HCT116 (cell line): Measurements from ENCODE around the gene PELO. TPM values are rescaled to one million over a fixed set of nuclear protein-coding genes. Genes with fewer than 3 reads are reported as not detected.

Source experiments
- ATAC-seq: fragments of 200-7000 bp; cut with Tn5 transposase; 2 replicates; pipeline ENCODE4 v1.9.1; 2020; ENCODE audit warnings: mild to moderate bottlenecking, moderate library complexity
- BruUV-seq: library from RNA; stranded (reverse); fragments of 400-500 nt; replicated peaks from 2 replicates; lab custom pipeline; 2021; lab: Mats Ljungman, UMichigan
- CTCF ChIA-PET: fragments of 300-600 bp; sonication (Branson Sonifier 250); formaldehyde crosslinking; loops from one replicate; lab custom pipeline; 2021; ENCODE audit warnings: antibody characterized with exemption; lab: Charles Lee
- POLR2A ChIA-PET: fragments of 300-600, 350-600 bp; sonication (Branson Sonifier 250); formaldehyde crosslinking; loops from one replicate; lab custom pipeline; 2021; ENCODE audit warnings: antibody characterized with exemption; lab: Charles Lee
- RAD21 ChIA-PET, 2 experiments: fragments of 300-600 bp; sonication (Branson Sonifier 250); formaldehyde crosslinking; loops; one replicate each; lab custom pipeline; 2023; ENCODE audit warnings: low total read pairs in 2 of 2; ENCODE audit not compliant: uncharacterized antibody in 2 of 2, unreplicated experiment in 2 of 2, low non-redundant PET in 1 of 2; lab: Charles Lee
- DNase-seq: peaks from one replicate; pipeline ENCODE4 v3.0.0-alpha.2; 2010; ENCODE audit warnings: low read depth, low spot score
- H2AFZ ChIP-seq: fragments of 200-600 bp; shearing (Covaris generic), sonication (generic); 2 replicates; pipeline ENCODE4 v1.6.1; 2017; ENCODE audit warnings: low read depth, mixed run types, mixed read lengths, antibody characterized with exemption, low read length; ENCODE audit not compliant: poor library complexity, severe bottlenecking
- H3K27ac ChIP-seq: 2 replicates; pipeline ENCODE4 v1.5.1; 2012; ENCODE audit warnings: low read depth, low read length
- H3K27me3 ChIP-seq: fragments of 200-600 bp; sonication (generic); 2 replicates; pipeline ENCODE4 v1.6.1; 2016; ENCODE audit warnings: mixed run types, low read length, mixed read lengths; ENCODE audit not compliant: insufficient read depth
- H3K36me3 ChIP-seq, 2 experiments: fragments of 200-500 bp in 1 of 2; fragments of 200-600 bp in 1 of 2; sonication (Bioruptor generic) in 1 of 2; sonication (generic) in 1 of 2; 2 replicates each; pipeline versions ENCODE4 v1.5.1 to v1.6.1; 2014 to 2016; ENCODE audit warnings: low read length in 2 of 2, inconsistent platforms in 1 of 2, mixed read lengths in 1 of 2, mixed run types in 1 of 2; ENCODE audit not compliant: insufficient read depth in 2 of 2, control insufficient read depth in 1 of 2
- H3K4me1 ChIP-seq, 2 experiments: fragments of 200-600 bp in 1 of 2; sonication (generic) in 1 of 2; 2 replicates each; pipeline versions ENCODE4 v1.5.1 to v1.6.1; 2012 to 2017; ENCODE audit warnings: low read length in 2 of 2, inconsistent platforms in 1 of 2, mild to moderate bottlenecking in 1 of 2, mixed read lengths in 1 of 2, mixed run types in 1 of 2, moderate library complexity in 1 of 2; ENCODE audit not compliant: insufficient read depth in 2 of 2, control insufficient read depth in 1 of 2
- H3K4me2 ChIP-seq: fragments of 200-600 bp; sonication (generic); 2 replicates; pipeline ENCODE4 v1.6.1; 2017; ENCODE audit warnings: mixed run types, low read length, mixed read lengths
- H3K4me3 ChIP-seq, 2 experiments: fragments of 200-600 bp in 1 of 2; sonication (generic) in 1 of 2; replicated peaks in 1 of 2; 2 replicates each; pipeline ENCODE4 v1.5.1; 2011 to 2016; ENCODE audit warnings: low read length in 2 of 2, control low read depth in 1 of 2, low read depth in 1 of 2, mild to moderate bottlenecking in 1 of 2, mixed read lengths in 1 of 2, mixed run types in 1 of 2
- H3K79me2 ChIP-seq: fragments of 200-600 bp; sonication (generic); 2 replicates; pipeline ENCODE4 v1.6.1; 2017; ENCODE audit warnings: mild to moderate bottlenecking, mixed run types, low read length, moderate library complexity, mixed read lengths; ENCODE audit not compliant: insufficient read depth
- H3K9ac ChIP-seq: fragments of 200-600 bp; sonication (generic); 2 replicates; pipeline ENCODE4 v1.6.1; 2016; ENCODE audit warnings: low read length, mixed read lengths
- H3K9me2 ChIP-seq: fragments of 200-600 bp; sonication (generic), shearing (Covaris generic); 2 replicates; pipeline ENCODE4 v1.6.1; 2017; ENCODE audit warnings: mixed run types, mild to moderate bottlenecking, moderate library complexity; ENCODE audit not compliant: insufficient read depth
- H3K9me3 ChIP-seq, 2 experiments: fragments of 200-500 bp in 1 of 2; fragments of 200-600 bp in 1 of 2; sonication (Bioruptor generic) in 1 of 2; sonication (generic) in 1 of 2; 2 replicates each; pipeline ENCODE4 v1.6.1; 2014 to 2017; ENCODE audit warnings: low read length in 2 of 2, mixed read lengths in 2 of 2, inconsistent platforms in 1 of 2, low read depth in 1 of 2, mild to moderate bottlenecking in 1 of 2, mixed run types in 1 of 2, moderate library complexity in 1 of 2; ENCODE audit not compliant: control insufficient read depth in 1 of 2, insufficient read depth in 1 of 2
- H4K20me1 ChIP-seq: fragments of 200-600 bp; sonication (generic), shearing (Covaris generic); 2 replicates; pipeline ENCODE4 v1.6.1; 2017; ENCODE audit warnings: mixed run types, mild to moderate bottlenecking, moderate library complexity; ENCODE audit not compliant: insufficient read depth
- ATF3 ChIP-seq: IDR thresholded peaks from 2 replicates; pipeline ENCODE4 v1.6.1; 2012
- EZH2 ChIP-seq: fragments of 200-600 bp; sonication (generic); IDR thresholded peaks from 2 replicates; pipeline ENCODE4 v1.6.1; 2017; ENCODE audit warnings: antibody characterized with exemption, mixed run types
- JUND ChIP-seq: IDR thresholded peaks from 2 replicates; pipeline ENCODE4 v1.6.1; 2012
- MAX ChIP-seq: IDR thresholded peaks from 2 replicates; pipeline ENCODE4 v1.6.1; 2012
- POLR2A ChIP-seq: IDR thresholded peaks from 2 replicates; pipeline ENCODE4 v1.7.0; 2011; ENCODE audit warnings: borderline replicate concordance; ENCODE audit not compliant: insufficient read depth, insufficient read length; ENCODE audit errors: extremely low read depth
- POLR2AphosphoS5 ChIP-seq: IDR thresholded peaks from 2 replicates; pipeline ENCODE4 v1.6.1; 2011; ENCODE audit warnings: mild to moderate bottlenecking, low read depth, low read length, moderate library complexity
- SIN3A ChIP-seq: IDR thresholded peaks from 2 replicates; pipeline ENCODE4 v1.6.1; 2012; ENCODE audit warnings: low read depth
- SP1 ChIP-seq: IDR thresholded peaks from 2 replicates; pipeline ENCODE4 v1.6.1; 2012; ENCODE audit warnings: low read depth
- SRF ChIP-seq: IDR thresholded peaks from 2 replicates; pipeline ENCODE4 v1.6.1; 2012; ENCODE audit warnings: low read depth
- ZBTB33 ChIP-seq: IDR thresholded peaks from 2 replicates; pipeline ENCODE4 v1.6.1; 2011; ENCODE audit warnings: mild to moderate bottlenecking, low read length, moderate library complexity; ENCODE audit not compliant: insufficient replicate concordance; ENCODE audit errors: extremely low read depth
- ZNF274 ChIP-seq: fragments of 200-500 bp; sonication (Bioruptor generic); IDR thresholded peaks from 2 replicates; pipeline ENCODE4 v1.6.1; 2014; ENCODE audit warnings: mild to moderate bottlenecking, low read depth, low read length, inconsistent platforms
- intact Hi-C: fragments of 100-400 bp; cut with micrococcal nuclease; formaldehyde crosslinking; loops from 2 replicates; pipeline ENCODE4 v1.10.0; 2022
- total RNA-seq: library from RNA; stranded (reverse); gene quantifications from one replicate; pipeline ENCODE4 v1.2.1, GENCODE V29; 2021; ENCODE audit not compliant: unreplicated experiment

The PELO gene
- total RNA-seq, 1 experiment from 2014 or later, result 16.5 TPM

GRCh38 chr5:52776116-52776515, 11.6 kb upstream of the PELO start (continued):
- TF ChIP-seq ZBTB33, result no peak
- TF ChIP-seq SIN3A, result no peak
- no peak for TF ChIP-seq MAX
- TF ChIP-seq POLR2AphosphoS5, result no peak
- no peak for TF ChIP-seq POLR2A
- TF ChIP-seq ZNF274, result no peak
- TF ChIP-seq ATF3, result no peak
- TF ChIP-seq SRF, result no peak
- TF ChIP-seq SP1, result no peak
- TF ChIP-seq EZH2, result no peak

GRCh38 chr5:52777186-52777585, 10.5 kb upstream of the PELO start:
- ChIA-PET CTCF (no interaction called here), POLR2A (no interaction called here), RAD21 (no interaction called here)
- Histone ChIP-seq H3K36me3 (no peaks in the 10 kb centered on the region), H4K20me1 (no peaks in the 10 kb centered on the region), H3K27ac (no peak overlapping the region), H3K79me2 (no peaks in the 10 kb centered on the region), H2AFZ (no peak overlapping the region), H3K4me1 (no peaks in the 10 kb centered on the region), H3K9ac (no peak overlapping the region), H3K4me2 (no peak overlapping the region), H3K27me3 (no peaks in the 10 kb centered on the region), H3K9me3 (no peaks in the 10 kb centered on the region), H3K9me2 (no peaks in the 10 kb centered on the region), H3K4me3 (no peak overlapping the region)
- intact Hi-C loops, result no loop called here
- TF ChIP-seq ZNF274 (no peak), SIN3A (no peak), JUND (no peak), SP1 (no peak), EZH2 (no peak)
- DNase-seq (no peak), ATAC-seq (no peak)
- no TSS peak for BruUV-seq
